AML-193 (cell line): ENCODE measurements around the gene TCEA2.

Source experiments
- DNase-seq, 2 experiments: peaks; one replicate each; lab custom pipeline; 2025; lab: John Stamatoyannopoulos, UW

TCEA2 gene

DNA sequence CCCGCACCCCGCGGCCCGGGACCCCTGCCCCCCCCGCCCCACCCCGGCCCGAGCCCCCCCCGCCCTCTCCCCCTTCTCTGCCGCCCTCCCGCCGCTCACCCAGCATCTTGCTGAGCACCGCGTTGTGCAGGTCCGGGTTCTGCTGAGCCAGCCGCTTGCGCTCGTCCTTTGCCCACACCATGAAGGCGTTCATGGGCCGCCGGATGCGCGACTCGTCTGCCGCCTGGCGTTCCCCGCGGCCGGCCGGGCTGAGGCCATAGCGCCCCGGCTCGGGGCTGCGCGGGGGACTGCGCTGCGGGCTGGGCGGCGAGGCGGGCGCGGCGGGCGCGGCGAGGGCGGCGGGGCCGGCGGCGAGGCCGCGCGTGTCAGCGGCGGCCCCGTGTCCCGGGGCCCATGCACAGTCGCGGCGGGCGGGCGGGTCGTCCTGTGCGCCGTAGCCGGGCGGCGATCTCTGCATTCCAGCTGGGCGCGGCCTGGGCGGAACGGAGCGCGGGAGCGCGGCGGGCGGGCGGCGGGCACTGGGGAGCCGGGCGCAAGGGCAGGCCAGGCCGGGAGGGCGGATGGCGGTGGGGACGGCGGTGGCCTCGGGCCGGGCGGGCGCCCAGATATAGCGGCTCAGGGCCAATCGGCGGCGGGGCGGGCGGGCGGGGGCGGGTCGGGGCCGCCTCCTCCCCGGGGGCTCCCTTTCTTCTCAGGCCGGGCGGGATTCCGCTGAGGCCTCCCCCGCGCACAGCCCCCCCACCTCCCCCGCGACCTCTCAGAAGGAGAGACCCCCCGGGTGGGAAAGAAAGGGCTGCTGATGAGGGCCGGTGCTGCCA lies 13.7 kb upstream of the TCEA2 start, which contains the start of gene SOX18:
Gene SOX18 (minus strand): TSS at position 580 of the 818 bp plus-strand sequence. CDS start 123 bp downstream, at position 457.
- peak; percentile 14 to 22 for DNase-seq

DNA sequence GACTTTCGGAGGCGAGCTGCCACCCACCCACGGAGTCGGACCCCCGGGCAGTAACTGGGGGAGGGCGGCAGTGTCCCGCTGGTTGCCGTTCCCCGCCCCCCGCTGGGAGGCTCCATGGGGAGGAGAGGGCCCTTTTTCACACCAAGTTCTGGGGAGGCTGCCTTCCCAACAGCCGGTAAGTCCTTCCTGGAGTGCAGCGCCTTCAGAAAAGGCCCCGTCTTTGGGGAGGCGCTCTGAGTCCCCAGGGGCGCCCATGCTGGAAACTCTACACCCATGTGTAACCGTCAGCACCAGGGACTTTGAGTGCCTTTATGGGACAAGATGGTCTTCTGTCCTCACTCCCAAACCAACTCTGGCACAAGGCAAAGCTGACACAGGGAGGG lies 13.1 kb upstream of the TCEA2 start:
- DNase-seq, result no peak

DNA sequence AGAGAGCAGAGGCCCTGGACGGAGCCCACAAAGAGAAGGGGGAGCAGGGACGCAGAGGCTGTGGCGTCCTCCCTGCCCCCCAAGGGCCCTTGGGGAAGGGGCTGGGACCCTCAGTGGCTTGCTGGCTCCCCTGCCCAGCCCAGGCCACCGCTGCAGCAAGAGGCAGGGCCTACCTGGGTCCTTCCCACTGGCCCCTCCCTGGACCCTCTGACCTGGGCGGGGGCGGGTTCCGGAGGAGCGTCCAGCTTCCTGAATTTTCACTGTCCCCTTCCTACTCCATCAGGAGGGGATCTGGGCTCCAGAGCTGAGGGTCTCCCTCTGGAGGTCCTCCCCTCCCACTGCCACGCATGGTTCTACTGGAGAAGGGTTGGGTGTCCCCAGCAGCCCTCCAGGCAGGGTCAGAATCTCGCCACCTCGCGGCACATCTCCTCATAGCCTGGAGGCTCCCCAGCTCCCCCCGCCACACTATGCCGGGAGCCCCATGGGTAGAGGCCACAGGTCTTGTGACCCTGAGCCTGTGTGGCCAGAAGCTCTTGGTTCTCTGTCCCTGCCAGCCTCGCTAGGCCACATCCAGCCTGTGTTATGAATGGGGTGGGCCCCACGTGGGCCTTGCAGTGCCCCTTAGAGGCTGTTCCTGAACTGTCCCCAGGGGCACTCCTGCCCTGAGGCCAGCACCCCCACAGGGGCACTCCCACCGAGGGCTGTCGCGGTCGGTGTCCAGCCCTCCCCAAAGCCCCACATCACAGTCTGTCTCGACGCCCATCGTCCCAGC lies 12.6 kb upstream of the TCEA2 start:
- peak in 1 of 2 experiments; percentile 19 for DNase-seq

DNA sequence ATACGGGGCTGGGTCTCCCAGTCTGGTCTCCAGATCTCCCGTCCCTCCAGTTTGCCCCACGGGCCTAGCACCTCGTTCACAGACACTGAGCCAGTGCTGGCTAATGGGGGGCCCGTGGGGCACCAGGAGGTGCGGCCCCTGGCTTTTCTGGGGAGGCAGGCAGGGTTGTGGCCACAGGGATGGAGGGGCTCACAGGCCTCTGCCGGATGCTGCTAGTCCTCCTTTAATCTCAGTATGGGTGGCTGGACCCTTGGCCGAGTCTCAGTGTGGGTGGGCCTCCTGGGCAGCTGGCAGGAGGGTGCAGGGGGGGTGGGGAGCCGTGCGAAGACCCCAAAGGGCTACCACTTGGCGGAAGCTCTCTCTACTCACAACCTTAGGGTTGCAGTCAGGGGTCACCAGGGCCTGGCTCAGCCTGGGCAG lies 12.0 kb upstream of the TCEA2 start:
- no peak for DNase-seq

DNA sequence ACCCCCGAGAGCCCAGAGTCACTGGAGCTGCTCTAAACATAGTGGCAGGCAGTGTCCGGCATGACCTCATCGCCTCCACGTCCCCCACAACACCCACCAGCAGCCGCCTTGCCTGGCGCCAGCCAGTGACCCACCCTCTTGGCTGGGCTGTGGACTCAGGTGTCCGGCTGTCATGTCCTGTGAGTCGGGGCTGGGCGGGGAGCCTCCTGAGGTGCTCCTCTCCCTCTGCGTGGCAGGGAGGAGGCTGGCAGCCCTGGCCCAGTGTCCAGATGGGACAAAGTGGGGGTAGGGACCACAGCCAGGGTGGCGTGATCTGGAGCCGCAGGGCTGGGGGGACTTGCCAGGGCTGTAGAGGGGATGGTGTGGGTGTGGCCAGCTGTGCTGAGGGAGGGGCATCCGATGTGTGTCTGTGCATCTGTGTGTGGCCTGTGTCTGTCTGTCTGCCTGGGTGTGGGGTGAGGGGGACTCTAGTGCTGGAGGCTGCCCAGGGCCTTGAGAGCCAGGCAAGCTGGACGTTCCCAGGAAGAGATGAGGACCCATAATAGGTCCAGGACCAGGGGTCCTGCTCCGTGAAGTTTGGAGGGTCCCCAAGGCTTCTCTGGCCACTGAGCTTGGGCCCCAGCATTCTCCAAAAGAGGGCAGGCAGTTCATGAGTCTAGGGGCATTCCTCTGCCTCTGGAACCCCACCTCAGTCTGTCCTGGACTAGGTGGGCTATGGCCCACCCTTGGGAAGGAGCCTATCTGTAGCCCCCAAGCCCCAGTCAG lies 11.3 kb upstream of the TCEA2 start:
- DNase-seq, result no peak

DNA sequence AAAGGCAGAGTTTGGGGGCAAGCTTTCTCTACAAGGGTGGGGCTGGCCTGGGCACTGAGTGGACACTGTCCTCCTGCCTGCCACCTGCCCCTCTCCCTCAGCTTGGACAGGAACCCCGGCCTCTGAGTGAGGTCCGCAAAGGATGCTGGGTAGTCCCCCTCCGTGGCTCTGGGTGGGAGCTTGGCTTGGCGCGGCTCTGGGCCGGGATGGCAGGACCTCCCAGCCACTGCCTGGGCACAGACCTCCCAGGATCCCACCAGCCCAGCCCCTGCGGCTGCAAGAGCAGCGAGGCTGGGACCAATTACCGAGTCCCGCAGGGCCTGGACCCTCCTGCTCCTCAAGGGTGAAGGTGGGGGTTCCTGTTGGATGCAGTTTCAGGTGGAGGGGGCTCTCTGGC lies 10.7 kb upstream of the TCEA2 start:
- DNase-seq, result no peak

DNA sequence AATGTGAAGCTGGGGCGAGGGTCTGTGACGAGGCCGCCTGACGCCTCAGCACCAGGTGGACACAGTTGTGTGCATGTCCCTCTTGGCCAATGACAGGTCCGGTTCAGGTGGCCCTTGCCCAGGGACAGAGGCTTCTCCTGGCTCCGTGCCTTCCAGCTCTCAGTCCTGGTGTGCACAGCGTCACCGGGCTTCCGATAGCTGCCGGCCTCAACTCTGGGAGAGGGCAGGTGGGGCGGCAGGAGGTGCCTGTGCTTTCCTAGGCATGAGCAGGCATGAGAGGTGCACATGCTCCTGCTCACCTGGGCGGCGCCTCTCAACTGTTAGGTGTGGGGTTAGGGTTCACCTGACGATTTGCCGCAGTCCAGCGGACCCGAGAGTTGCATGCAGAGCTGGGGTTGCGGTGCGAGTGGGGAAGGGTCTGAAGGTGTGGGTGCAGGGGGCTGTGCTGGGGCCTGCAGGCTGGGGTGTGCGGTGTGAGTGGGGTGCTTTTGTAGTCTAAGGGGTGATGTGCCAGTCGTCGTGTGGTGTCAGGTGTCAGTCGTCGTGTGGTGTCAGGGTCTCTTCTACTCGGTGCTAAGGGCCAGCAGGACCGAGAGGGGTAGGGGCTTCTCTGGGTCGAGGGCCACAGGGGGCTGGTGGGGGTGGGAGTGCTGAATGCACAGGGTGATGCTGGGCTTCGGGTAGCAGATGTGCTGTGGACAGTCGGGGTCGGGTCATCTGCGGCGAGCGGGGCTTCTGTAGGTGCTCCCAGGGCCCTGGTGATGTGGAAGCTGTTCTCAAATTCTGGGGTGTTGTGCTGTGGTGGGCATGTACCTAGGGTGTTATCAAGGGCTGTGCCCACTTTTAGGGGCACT lies 9.8 kb upstream of the TCEA2 start:
- DNase-seq, result no peak

DNA sequence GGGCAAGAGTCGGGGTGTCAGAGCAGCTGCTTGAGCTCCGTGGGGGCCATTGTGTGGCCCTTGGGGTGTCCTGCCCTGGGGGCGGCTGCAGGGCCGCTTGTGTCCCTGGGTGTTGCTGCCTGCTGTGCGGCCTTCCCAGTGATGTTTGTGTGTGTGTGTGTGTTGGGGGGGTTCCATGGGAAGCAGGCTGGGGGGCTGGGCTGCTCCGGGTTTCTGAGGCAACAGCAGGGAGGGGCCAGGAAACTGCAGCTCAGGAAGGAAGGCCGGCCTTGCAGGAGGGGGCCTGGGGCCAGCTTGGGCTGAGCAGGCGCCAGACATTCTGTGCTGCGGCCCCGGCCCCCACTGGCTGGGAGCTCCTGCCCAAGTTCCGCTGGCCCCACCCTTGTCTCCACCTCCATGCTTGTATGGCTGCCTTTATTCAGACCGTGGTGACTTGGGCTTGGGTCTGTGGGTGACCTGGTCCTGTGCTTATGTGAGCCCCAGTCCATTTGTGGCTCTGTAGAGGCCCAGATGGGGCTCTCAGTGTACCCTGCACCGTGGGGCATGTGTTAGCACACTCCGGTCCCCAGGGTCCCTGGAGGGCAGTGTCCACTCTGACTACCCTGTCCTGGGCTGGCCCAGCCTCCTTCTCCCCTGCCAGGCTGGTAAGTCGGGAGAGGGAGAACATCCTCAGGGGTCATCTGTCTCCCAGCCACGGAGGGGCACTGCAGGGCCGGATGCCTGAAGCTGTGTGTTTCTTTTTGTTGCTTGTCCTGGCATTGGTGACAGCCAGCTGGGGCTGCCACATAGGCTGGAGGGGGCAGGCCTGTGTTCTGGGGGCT lies 8.9 kb upstream of the TCEA2 start:
- no peak for DNase-seq

DNA sequence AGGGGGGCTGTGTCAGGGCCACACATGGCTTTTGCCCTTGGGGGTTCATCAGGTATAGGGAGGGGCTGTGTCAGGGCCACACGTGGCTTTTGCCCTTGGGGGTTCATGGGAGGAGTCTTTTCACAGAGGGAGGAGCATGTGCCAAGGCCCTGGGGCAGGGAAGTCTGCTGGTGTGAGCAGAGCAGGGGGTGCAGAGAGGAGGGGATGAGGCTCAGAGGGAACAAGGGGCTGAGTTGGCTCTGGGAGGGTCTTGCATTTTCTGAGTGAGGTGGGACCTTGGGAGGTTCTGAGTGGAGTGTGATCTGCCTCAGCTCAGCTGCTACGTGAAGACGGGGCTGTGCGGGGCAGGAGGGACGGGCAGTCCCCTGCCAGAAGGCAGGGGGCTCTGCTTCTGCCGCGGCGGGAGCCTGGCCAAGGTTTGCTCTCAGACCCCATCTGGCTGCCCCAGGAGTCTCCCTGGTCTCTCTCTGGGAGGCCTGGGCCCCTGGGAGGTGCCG lies 7.6 kb upstream of the TCEA2 start:
- no peak for DNase-seq

DNA sequence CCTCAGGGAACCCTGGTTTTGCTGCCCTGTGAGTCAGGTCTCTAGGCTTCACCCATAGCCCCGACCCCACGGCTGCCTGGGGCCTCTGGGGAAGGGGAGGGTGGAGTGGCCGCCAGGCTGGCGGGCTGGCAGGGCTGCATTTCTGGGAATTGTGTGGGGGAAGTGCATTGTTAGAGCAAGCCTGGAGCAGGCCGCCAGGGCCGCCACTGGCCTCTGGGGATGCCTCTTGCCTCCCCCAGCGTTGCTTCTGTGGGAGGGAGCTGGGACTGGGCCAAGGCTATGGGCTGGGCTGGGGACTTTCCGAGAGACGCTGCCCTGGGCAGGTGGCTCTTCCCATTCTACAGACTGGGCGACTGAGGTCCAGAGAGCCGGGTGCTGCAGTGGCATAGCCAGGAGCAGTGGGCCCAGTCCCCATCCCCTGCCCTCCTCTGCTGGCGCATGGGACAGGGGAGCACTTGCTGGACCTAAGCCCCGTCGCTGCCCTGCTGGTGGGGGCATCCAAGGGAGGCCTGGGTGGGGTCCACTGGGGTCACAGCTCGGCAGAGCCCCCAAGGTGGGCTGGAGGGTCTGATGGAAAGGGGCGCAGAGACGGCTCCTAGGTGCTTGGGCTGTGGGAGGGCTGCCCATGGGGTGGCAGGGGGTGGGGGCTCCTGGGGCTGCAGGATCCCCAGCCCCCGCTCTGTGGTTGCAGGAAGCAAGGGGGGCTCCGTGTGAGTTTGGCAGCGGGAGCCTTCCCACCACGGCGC lies 6.9 kb upstream of the TCEA2 start:
- DNase-seq, result no peak

DNA sequence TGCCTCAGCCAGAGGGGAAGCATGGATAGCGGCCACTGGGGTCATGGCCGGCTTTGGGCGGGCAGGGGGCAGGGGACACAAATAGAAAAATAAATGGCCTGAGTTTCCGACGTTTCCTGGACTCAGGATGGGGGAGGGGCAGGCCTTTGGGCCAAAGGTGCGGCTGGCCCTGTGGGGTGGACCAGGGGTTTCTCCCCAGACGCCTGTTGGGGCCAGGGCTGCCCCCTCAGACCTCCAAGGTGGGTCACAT lies 6.4 kb upstream of the TCEA2 start:
- no peak for DNase-seq

DNA sequence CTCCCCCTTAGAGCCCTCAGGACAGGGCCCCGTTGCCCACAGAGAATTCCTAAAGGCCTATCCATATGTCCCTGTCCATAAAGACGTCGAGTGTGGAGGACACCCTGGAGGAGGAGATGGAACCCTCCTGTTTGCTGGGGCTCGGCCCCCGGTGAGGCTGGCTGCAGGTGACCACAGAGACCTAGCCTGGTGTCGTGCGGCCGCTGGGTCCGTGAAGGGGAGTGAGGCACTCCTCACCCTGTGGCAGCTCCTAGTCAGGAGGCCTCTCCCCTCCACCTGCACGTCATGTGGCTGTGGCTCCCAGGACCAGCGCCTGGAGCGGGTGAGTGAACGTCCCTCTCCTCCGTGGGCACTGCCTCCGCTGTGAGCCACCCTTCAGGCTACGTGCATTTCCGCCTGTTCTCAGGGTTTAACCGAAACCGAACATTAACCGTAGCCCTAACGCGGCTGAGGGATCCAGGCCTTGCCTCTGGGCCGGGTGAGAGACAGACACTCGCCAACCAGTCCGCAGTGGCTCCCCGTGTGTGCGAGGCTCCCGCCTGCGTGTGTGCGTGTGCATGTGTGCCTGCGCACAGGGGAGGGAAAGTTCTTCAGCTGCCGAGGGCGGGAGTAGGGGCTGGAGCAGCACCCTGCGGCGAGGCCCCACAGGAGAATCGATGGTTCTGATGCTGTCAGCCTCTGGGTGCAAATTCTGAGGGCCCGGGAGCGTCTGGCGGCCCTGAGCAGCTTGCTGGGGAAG lies 5.9 kb upstream of the TCEA2 start:
- DNase-seq, result no peak

DNA sequence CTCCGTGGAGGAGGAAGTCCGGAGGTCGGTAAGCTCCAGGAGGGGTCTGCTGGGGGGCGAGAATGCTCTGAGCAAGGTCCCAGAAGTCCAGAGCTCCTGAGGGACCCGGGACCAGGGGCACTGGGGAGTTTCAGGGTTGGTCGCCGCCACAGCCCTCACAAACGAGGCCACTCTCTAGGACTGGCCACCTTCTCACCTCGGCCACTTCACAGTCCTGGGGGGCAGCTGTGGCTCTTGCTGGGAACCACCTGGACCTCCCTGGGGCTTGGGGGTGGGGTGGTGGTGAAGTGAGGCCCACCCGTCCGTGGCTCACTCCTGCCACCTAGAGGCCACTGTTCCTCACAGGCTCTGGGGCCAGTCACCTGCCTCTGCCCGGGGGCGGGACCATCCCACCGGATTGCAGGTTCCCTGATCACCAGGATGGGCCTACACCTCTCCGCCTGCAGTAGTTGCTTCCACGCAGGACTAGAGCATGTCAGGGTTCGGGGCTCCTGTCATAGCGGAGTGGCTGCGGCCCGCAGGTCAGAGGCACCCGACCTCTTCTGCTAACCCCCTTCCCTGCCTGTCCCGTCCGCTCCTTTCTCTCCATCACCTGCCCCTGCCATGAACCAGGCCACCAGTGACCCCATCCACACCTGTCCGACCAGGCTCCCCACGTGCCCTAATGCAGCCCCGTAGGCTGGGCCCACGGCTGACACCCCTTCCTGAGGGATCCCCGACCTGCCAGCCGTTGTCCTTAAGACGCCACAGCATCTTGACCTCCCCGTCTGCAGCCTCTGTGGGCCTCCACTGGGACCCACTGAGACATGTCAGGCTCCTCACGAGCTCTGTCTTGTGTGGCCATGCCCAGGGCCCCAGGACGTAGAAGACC lies 5.1 kb upstream of the TCEA2 start:
- peak; percentile 26 to 43 for DNase-seq

DNA sequence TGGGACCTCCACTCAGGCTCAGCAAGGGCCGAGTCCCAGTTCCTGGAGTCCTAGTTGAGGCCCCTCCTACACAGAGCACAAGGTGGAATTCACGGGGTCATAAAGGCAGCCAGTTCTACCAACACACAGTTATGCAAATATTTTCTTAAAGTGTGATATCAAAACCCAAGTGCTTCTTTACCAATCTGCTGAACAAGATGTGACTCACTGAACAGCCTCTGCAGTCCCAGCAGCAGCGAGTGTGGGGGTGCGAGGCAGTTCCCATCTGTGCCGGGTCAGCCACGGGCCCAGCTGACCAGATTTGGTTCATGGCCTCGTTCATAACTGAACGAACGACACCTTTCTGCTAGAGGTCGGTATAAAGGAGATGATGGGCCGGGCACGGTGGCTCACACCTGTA lies 4.5 kb upstream of the TCEA2 start:
- no peak for DNase-seq

DNA sequence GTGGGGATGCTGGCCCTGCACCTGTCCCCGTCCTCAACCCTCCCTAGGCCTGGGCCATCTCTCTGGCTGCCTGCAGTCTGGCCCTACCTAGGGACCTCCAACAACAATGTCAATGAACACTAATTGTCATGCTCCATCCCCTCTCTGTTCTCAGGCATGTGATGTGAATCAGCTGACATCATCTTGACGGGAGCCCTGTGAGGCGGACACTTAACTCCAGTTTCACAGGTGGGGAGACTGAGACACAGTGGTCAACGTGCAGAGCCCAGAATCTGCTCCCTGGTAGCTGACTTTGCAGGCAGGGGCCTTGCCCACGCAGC lies 762 bp upstream of the TCEA2 start:
- no peak for DNase-seq

DNA sequence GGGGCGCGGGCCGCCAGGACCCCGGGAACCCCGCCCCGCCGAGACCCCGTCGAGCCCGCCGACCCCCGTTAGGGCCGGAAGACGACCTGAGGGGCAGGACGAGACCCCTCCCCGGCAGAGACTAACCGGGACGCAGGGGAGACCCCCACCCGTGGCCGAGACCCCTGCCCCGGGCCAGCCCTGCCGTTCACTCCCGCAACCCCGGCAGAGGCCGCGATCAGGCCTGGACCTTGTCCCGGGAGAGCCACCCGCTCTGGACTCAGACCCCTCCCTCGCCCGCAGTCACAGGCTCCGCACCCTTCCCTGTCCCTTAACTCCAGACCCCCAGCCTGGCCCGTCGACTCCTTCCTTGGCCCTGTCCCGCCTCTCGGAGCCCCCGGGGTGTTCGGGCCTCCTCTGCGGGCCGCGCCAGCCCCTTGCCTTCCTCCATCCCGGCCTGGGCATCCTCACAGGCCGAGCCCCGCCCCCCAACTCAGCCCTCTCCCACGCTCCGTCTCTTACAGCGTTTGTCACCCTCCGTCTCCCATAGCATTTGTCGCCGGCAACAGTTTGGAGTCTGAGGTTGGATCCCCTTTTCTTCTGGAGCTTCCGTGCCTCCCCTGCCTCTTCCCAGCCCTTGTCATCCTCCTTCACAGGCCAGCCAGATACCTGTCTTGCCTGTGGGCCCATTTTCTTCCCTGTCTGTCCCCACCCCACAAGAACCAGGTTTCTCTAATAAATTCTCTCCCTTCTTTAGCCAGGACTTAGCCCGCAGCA lies 569 bp downstream of the TCEA2 start:
- DNase-seq, result no peak

DNA sequence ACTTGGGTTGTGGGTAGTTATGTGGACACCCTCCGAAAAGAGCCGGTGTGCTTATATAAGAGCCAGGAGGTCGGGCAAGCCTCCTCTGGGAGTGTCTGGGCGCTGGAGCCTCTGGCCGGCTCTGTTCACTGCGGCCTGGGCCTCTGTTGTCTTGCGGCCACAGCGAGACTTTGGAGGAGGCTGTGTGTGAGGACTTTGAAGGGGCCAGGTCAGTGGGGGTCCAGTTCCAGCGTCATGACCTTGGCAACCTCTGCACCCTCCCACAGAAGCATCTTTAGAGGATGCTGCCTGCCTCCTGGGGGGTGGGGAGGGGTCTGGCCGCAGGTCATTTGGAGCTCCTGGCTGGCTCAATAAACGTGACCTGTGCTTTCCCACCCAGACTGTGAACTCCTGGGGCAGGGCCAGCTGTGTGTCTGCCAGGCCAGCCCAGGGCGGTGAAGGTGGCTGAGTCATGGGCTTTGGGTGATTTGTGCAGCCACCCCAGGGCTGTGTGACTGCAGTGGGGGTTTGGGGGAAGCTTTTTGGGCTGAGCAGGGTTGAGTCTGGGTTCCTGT lies 1.2 kb downstream of the TCEA2 start:
- no peak for DNase-seq
